ENCODE measurements around the gene ECHDC1. TPM values are rescaled to one million over a fixed set of nuclear protein-coding genes. Genes with fewer than 3 reads are reported as not detected.

Gene ECHDC1
- total RNA-seq, 1 donor from 2014 or later = 3.3 TPM

- Histone ChIP-seq H3K4me3 (no peak overlapping the region), H3K4me1 (peaks cover 0 to 4% of the 10 kb centered on the region in 2 donors), H3K36me3 (no peaks in the 10 kb centered on the region), H3K27ac (no peak overlapping the region), H3K27me3 (no peaks in the 10 kb centered on the region), H3K9me3 (peaks cover 0 to 6% of the 10 kb centered on the region in 2 donors)
- no peak for DNase-seq (ENCODE audit: low spot score in 2 of 2)
- TF ChIP-seq CTCF (IDR thresholded peaks at IDR 0.05) = no peak
- intact Hi-C loops (cut with DNase I) = no loop called here
Observed at GRCh38 chr6:127347178-127347577, 3.8 kb upstream of the ECHDC1 start.

- Histone ChIP-seq H3K4me3 (no peak overlapping the region), H3K9me3 (no peaks in the 10 kb centered on the region), H3K27me3 (no peaks in the 10 kb centered on the region), H3K36me3 (no peaks in the 10 kb centered on the region), H3K27ac (no peak overlapping the region), H3K4me1 (peaks cover 0 to 12% of the 10 kb centered on the region in 2 donors)
- no peak for TF ChIP-seq CTCF (IDR thresholded peaks at IDR 0.05)
- no peak for DNase-seq (ENCODE audit: low spot score in 2 of 2)
- intact Hi-C loops (cut with DNase I) = no loop called here
Observed at GRCh38 chr6:127345521-127345920, 2.1 kb upstream of the ECHDC1 start.

- H3K4me3 ChIP-seq = peak overlapping the region; percentile 76 to 81
- H3K36me3 ChIP-seq = no peaks in the 10 kb centered on the region
- peak overlapping the region; percentile 59 to 66 for H3K27ac ChIP-seq
- intact Hi-C loops (cut with DNase I) = loop anchor here (2.0 to 5.0 kb wide), 3 partner anchors 53 to 115 kb away; partner anchors contain the start of genes KIAA0408 and RNF146
- H3K4me1 ChIP-seq = peaks cover 0 to 16% of the 10 kb centered on the region in 2 donors
- no peak for DNase-seq (ENCODE audit: low spot score in 2 of 2)
- no peak for TF ChIP-seq CTCF (IDR thresholded peaks at IDR 0.05)
- no peaks in the 10 kb centered on the region for H3K27me3 ChIP-seq
- no peaks in the 10 kb centered on the region for H3K9me3 ChIP-seq
Observed at GRCh38 chr6:127343809-127344659, 625 bp upstream of the ECHDC1 start.

DNA sequence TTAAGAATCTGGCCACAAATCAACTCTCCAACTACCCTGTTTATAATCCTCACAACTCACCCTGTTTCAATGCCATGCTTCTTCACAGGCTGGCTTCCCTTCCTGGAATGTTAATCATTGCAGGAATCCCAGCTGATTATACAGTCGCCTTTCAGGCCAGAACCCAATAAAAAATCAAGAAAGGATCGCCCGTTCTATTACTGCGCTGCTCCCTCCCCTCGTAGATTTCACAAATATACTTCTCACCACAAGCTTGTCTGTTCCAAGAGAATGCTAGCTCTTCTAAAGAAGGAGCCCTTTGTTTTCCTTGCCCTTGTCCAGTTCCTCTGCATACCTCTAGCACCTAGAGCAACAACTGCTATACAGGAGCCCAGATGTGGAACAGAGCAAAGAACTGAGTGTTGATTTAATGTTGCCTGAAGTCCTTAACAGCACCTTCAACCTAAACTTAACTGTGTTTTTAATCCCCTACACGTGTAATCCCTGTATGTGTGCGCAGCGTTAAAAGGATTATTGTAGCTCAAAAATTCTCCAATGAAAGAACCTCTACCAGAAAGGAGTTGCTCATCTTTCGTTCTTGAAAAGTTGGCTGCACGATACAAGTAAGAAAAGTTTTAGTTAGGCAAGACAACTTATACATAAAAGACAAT is 988 bp downstream of the ECHDC1 start:
- Histone ChIP-seq H3K4me3 (peak overlapping the region; percentile 76 to 81), H3K9me3 (no peaks in the 10 kb centered on the region), H3K4me1 (peaks cover 0 to 16% of the 10 kb centered on the region in 2 donors), H3K27me3 (no peaks in the 10 kb centered on the region), H3K36me3 (no peaks in the 10 kb centered on the region), H3K27ac (peak overlapping the region in 1 of 2 donors; percentile 66)
- TF ChIP-seq CTCF (IDR thresholded peaks at IDR 0.05) = no peak
- DNase-seq (ENCODE audit: low spot score in 2 of 2) = no peak
- intact Hi-C loops (cut with DNase I) = loop anchor here (2.0 to 5.0 kb wide), 3 partner anchors 55 to 116 kb away; partner anchors contain the start of genes KIAA0408 and RNF146

GRCh38 chr6:127341471-127342202 is 1.8 kb downstream of the ECHDC1 start:
- no peaks in the 10 kb centered on the region for H3K9me3 ChIP-seq
- no peaks in the 10 kb centered on the region for H3K36me3 ChIP-seq
- no peak for TF ChIP-seq CTCF (IDR thresholded peaks at IDR 0.05)
- intact Hi-C loops (cut with DNase I) = loop anchor here (2.0 to 5.0 kb wide), 3 partner anchors 56 to 117 kb away; partner anchors contain the start of genes KIAA0408 and RNF146
- peaks cover 0 to 16% of the 10 kb centered on the region in 2 donors for H3K4me1 ChIP-seq
- no peak overlapping the region for H3K27ac ChIP-seq
- no peak for DNase-seq (ENCODE audit: low spot score in 2 of 2)
- peak overlapping the region; percentile 76 to 81 for H3K4me3 ChIP-seq
- H3K27me3 ChIP-seq = no peaks in the 10 kb centered on the region

All from ascending aorta (tissue), 2 donors.